Sigmoid colon (tissue), 7 donors: ENCODE measurements around the gene ATXN7. TPM values are rescaled to one million over a fixed set of nuclear protein-coding genes. Genes with fewer than 3 reads are reported as not detected.
A peak's percentile ranks its signal among the peaks of the same experiment; 100 is the strongest.

ENCODE experiments used
- DNase-seq: peaks from one replicate; pipeline ENCODE4 v3.0.0-alpha.2; 2019
- H3K27ac ChIP-seq, 4 donors: fragments of 200-600 bp; sonication (generic); one replicate each; pipeline ENCODE4 v1.5.1; 2016 to 2019; ENCODE audit warnings: mild to moderate bottlenecking in 1 of 4
- H3K27me3 ChIP-seq, 3 donors: fragments of 200-600 bp; sonication (generic); one replicate each; pipeline ENCODE4 v1.5.1; 2019; ENCODE audit warnings: mild to moderate bottlenecking in 1 of 3
- H3K36me3 ChIP-seq, 4 donors: fragments of 200-600 bp; sonication (generic); one replicate each; pipeline ENCODE4 v1.5.1; 2016 to 2019
- H3K4me1 ChIP-seq, 4 donors: fragments of 200-600 bp; sonication (generic); one replicate each; pipeline ENCODE4 v1.5.1; 2017 to 2019
- H3K4me3 ChIP-seq, 4 donors: fragments of 200-600 bp; sonication (generic); one replicate each; pipeline ENCODE4 v1.5.1; 2017 to 2019; ENCODE audit warnings: mild to moderate bottlenecking in 2 of 4, moderate library complexity in 1 of 4
- H3K9me3 ChIP-seq, 4 donors: fragments of 200-600 bp in 3 of 4; sonication (generic) in 3 of 4; one replicate each; pipeline versions ENCODE4 v1.5.1 to v1.6.1; 2013 to 2019
- CTCF ChIP-seq, 4 experiments: fragments of 450-650 bp in 3 of 4; fragments of 200-600 bp in 1 of 4; IDR thresholded peaks; one replicate each; pipeline ENCODE4 v1.5.1; 2016 to 2019; ENCODE audit warnings: antibody characterized with exemption in 4 of 4, mild to moderate bottlenecking in 3 of 4, moderate library complexity in 2 of 4
- EP300 ChIP-seq, 4 donors: sonication (generic); formaldehyde crosslinking; IDR thresholded peaks; one replicate each; pipeline ENCODE4 v1.6.1; 2017; ENCODE audit warnings: antibody characterized with exemption in 4 of 4
- POLR2A ChIP-seq, 2 donors: fragments of 450-650 bp; IDR thresholded peaks; one replicate each; pipeline ENCODE4 v1.6.1; 2016; ENCODE audit warnings: antibody characterized with exemption in 2 of 2, mild to moderate bottlenecking in 2 of 2, moderate library complexity in 2 of 2
- POLR2AphosphoS5 ChIP-seq, 4 donors: sonication (generic); formaldehyde crosslinking; IDR thresholded peaks; one replicate each; pipeline ENCODE4 v1.6.1; 2017; ENCODE audit warnings: antibody characterized with exemption in 4 of 4
- WGBS, 2 donors: extraction: QIAGEN DNeasy Blood & Tissue Kit; methylation state at CpG; one replicate each; pipeline ENCODE4 v1.1.7; 2013; 5-methylcytosine and 5-hydroxymethylcytosine counted together
- intact Hi-C: fragments of 100-400 bp; cut with DNase I; formaldehyde crosslinking; loops from one replicate; pipeline ENCODE4 v1.15.1; 2023
- polyA plus RNA-seq, 3 donors: library from polyadenylated mRNA; stranded (reverse); fragments of 200-250 nt; gene quantifications; one replicate each; pipeline ENCODE4 v1.2.3, GENCODE V29; 2013
- total RNA-seq, 4 donors: library from RNA; depleted of rRNA; stranded (reverse); fragments of >200 nt; gene quantifications; one replicate each; pipeline ENCODE4 v1.1.0, GENCODE V29; 2016
- donor health status: healthy with polysubstance abuse.
- donor health status: Bipolar disorder and iron deficiency.
- donor health status: healthy.

The ATXN7 gene
- total and polyA plus RNA-seq, 7 donors = 2.1 to 32.7 (median 17.8) TPM

- DNase-seq = peak; percentile 81
- Histone ChIP-seq H3K9me3 (no peaks in the 10 kb centered on the region), H3K4me3 (no peak overlapping the region), H3K27me3 (no peaks in the 10 kb centered on the region), H3K4me1 (peaks cover 0 to 85% (median 61%) of the 10 kb centered on the region in 4 donors), H3K36me3 (peaks cover 0 to 9% (median 0%) of the 10 kb centered on the region in 4 donors), H3K27ac (peak overlapping the region in 3 of 4 donors; percentile 29 to 44 (median 33))
- intact Hi-C loops = no loop called here
- peak in 1 of 4 donors; percentile 5 for TF ChIP-seq EP300 (IDR thresholded peaks at IDR 0.05)
- peak in 2 of 4 donors; percentile 36 to 62 for TF ChIP-seq POLR2AphosphoS5 (IDR thresholded peaks at IDR 0.05)
- no peak for TF ChIP-seq POLR2A (IDR thresholded peaks at IDR 0.05)
- 79 to 84% methylated on average over 3 of the region's 3 CpGs for WGBS, 2 donors
These were observed 112.1 kb downstream of the ATXN7 start for GRCh38 chr3:63975723-63976122.

GRCh38 chr3:63976161-63976871 is 112.6 kb downstream of the ATXN7 start:
- Histone ChIP-seq H3K36me3 (peaks cover 0 to 15% (median 0%) of the 10 kb centered on the region in 4 donors), H3K4me1 (peaks cover 0 to 85% (median 58%) of the 10 kb centered on the region in 4 donors), H3K27me3 (no peaks in the 10 kb centered on the region), H3K9me3 (no peaks in the 10 kb centered on the region), H3K27ac (peak overlapping the region in 3 of 4 donors; percentile 29 to 44 (median 33)), H3K4me3 (no peak overlapping the region)
- WGBS, 2 donors = 87 to 94% methylated on average over 4 of the region's 4 CpGs
- intact Hi-C loops = no loop called here
- no peak for DNase-seq
- peak in 1 of 4 donors; percentile 70 for TF ChIP-seq EP300 (IDR thresholded peaks at IDR 0.05)
- no peak for TF ChIP-seq CTCF (IDR thresholded peaks at IDR 0.05)
- no peak for TF ChIP-seq POLR2A (IDR thresholded peaks at IDR 0.05)
- TF ChIP-seq POLR2AphosphoS5 (IDR thresholded peaks at IDR 0.05) = peak; percentile 33 to 69 (median 50)

GRCh38 chr3:63976872-63977200 is 113.2 kb downstream of the ATXN7 start:
- WGBS, 2 donors = 83 to 94% methylated on average over 2 of the region's 2 CpGs
- Histone ChIP-seq H3K27me3 (no peaks in the 10 kb centered on the region), H3K27ac (peak overlapping the region in 2 of 4 donors; percentile 29 to 44), H3K9me3 (no peaks in the 10 kb centered on the region), H3K4me3 (no peak overlapping the region), H3K4me1 (peaks cover 0 to 80% (median 55%) of the 10 kb centered on the region in 4 donors), H3K36me3 (peaks cover 0 to 20% (median 1%) of the 10 kb centered on the region in 4 donors)
- TF ChIP-seq POLR2A (IDR thresholded peaks at IDR 0.05) = no peak
- TF ChIP-seq EP300 (IDR thresholded peaks at IDR 0.05) = no peak
- no peak for TF ChIP-seq POLR2AphosphoS5 (IDR thresholded peaks at IDR 0.05)
- no peak for TF ChIP-seq CTCF (IDR thresholded peaks at IDR 0.05)
- intact Hi-C loops = no loop called here
- DNase-seq = no peak

GRCh38 chr3:63977893-63978292 is 114.2 kb downstream of the ATXN7 start:
- H3K36me3 ChIP-seq = peaks cover 0 to 30% (median 3%) of the 10 kb centered on the region in 4 donors
- intact Hi-C loops = no loop called here
- no peaks in the 10 kb centered on the region for H3K27me3 ChIP-seq
- H3K27ac ChIP-seq = no peak overlapping the region
- no peak overlapping the region for H3K4me3 ChIP-seq
- TF ChIP-seq POLR2AphosphoS5 (IDR thresholded peaks at IDR 0.05) (no peak), CTCF (IDR thresholded peaks at IDR 0.05) (no peak), POLR2A (IDR thresholded peaks at IDR 0.05) (no peak), EP300 (IDR thresholded peaks at IDR 0.05) (no peak)
- peaks cover 0 to 69% (median 45%) of the 10 kb centered on the region in 4 donors for H3K4me1 ChIP-seq
- DNase-seq = no peak
- no peaks in the 10 kb centered on the region for H3K9me3 ChIP-seq
- WGBS, 2 donors = 75 to 79% methylated on average over 4 of the region's 4 CpGs

GRCh38 chr3:63979093-63979885 is 115.6 kb downstream of the ATXN7 start:
- no peak for TF ChIP-seq POLR2A (IDR thresholded peaks at IDR 0.05)
- TF ChIP-seq POLR2AphosphoS5 (IDR thresholded peaks at IDR 0.05) = no peak
- no peak for TF ChIP-seq CTCF (IDR thresholded peaks at IDR 0.05)
- TF ChIP-seq EP300 (IDR thresholded peaks at IDR 0.05) = no peak
- Histone ChIP-seq H3K36me3 (peaks cover 0 to 40% (median 3%) of the 10 kb centered on the region in 4 donors), H3K9me3 (no peaks in the 10 kb centered on the region), H3K27me3 (no peaks in the 10 kb centered on the region), H3K4me3 (no peak overlapping the region), H3K27ac (peak overlapping the region in 2 of 4 donors; percentile 13 to 49), H3K4me1 (peaks cover 0 to 63% (median 36%) of the 10 kb centered on the region in 4 donors)
- 62 to 68% methylated on average over 12 of the region's 12 CpGs for WGBS, 2 donors
- intact Hi-C loops = no loop called here
- DNase-seq = no peak
